WTC11 (cell line): ENCODE results near the gene UGT2B7. TPM values are rescaled to one million over a fixed set of nuclear protein-coding genes. Genes with fewer than 3 reads are reported as not detected.

ENCODE experiments used
- ATAC-seq: fragments of 200-7000 bp; cut with Tn5 transposase; 2 replicates; pipeline ENCODE4 v1.10.0; 2021; ENCODE audit warnings: mild to moderate bottlenecking, moderate library complexity
- CTCF ChIA-PET: fragments of 300-600 bp; sonication (Branson Sonifier 250); formaldehyde crosslinking; loops from one replicate; lab custom pipeline; 2021; ENCODE audit warnings: antibody characterized with exemption; lab: Charles Lee
- POLR2A ChIA-PET: fragments of 350-600 bp; sonication (Branson Sonifier 250); formaldehyde crosslinking; loops from one replicate; lab custom pipeline; 2021; ENCODE audit warnings: antibody characterized with exemption; lab: Charles Lee
- DNase-seq: peaks from one replicate; pipeline ENCODE4 v3.0.0; 2021; ENCODE audit warnings: low spot score
- H3K27ac Mint-ChIP-seq: 2 replicates; pipeline ENCODE4 v1.8.0; 2021; ENCODE audit warnings: mixed read lengths
- H3K27me3 Mint-ChIP-seq: 2 replicates; pipeline ENCODE4 v1.8.0; 2021; ENCODE audit warnings: low read depth, mild to moderate bottlenecking, moderate library complexity, mixed read lengths
- H3K36me3 Mint-ChIP-seq: 2 replicates; pipeline ENCODE4 v1.8.0; 2021; ENCODE audit warnings: mixed read lengths
- H3K4me1 Mint-ChIP-seq: 2 replicates; pipeline ENCODE4 v1.8.0; 2022; ENCODE audit warnings: mixed read lengths
- H3K4me3 Mint-ChIP-seq: 2 replicates; pipeline ENCODE4 v1.8.0; 2021; ENCODE audit warnings: mild to moderate bottlenecking, moderate library complexity, mixed read lengths
- H3K9me3 Mint-ChIP-seq: 2 replicates; pipeline ENCODE4 v1.8.0; 2021; ENCODE audit warnings: mixed read lengths
- CBFB ChIP-seq: sonication (generic); formaldehyde crosslinking; IDR thresholded peaks from 2 replicates; pipeline ENCODE4 v1.8.1; 2022; ENCODE audit warnings: mild to moderate bottlenecking, low read depth, missing genetic modification reagents
- ELF4 ChIP-seq: sonication (generic); formaldehyde crosslinking; IDR thresholded peaks from 2 replicates; pipeline ENCODE4 v1.8.1; 2022; ENCODE audit warnings: low read depth, mild to moderate bottlenecking, moderate library complexity, missing genetic modification reagents
- SMAD3 ChIP-seq: sonication (generic); formaldehyde crosslinking; IDR thresholded peaks from 2 replicates; pipeline ENCODE4 v1.8.0; 2022; ENCODE audit warnings: missing genetic modification reagents, mild to moderate bottlenecking, borderline replicate concordance
- SMAD4 ChIP-seq: sonication (generic); formaldehyde crosslinking; IDR thresholded peaks from 2 replicates; pipeline ENCODE4 v1.8.0; 2022; ENCODE audit warnings: mild to moderate bottlenecking, missing genetic modification reagents
- TEAD1 ChIP-seq: sonication (generic); formaldehyde crosslinking; IDR thresholded peaks from 2 replicates; pipeline ENCODE4 v1.8.0; 2022; ENCODE audit warnings: mild to moderate bottlenecking, missing genetic modification reagents
- ZNF138 ChIP-seq: sonication (generic); formaldehyde crosslinking; conservative IDR thresholded peaks from 2 replicates; pipeline ENCODE4 v1.8.1; 2022; ENCODE audit warnings: mild to moderate bottlenecking, moderate library complexity, missing genetic modification reagents
- total RNA-seq: library from RNA; stranded (reverse); gene quantifications from 3 replicates; pipeline ENCODE4 v1.2.3, GENCODE V29; 2021
- TF ChIP-seq, protein P1 (sequence below): sonication (generic); formaldehyde crosslinking; IDR thresholded peaks from 2 replicates; pipeline ENCODE4 v1.8.0; 2023; ENCODE audit warnings: missing genetic modification reagents, mild to moderate bottlenecking, borderline replicate concordance
- TF ChIP-seq, protein P2 (sequence below): sonication (generic); formaldehyde crosslinking; IDR thresholded peaks from 2 replicates; pipeline ENCODE4 v1.8.1; 2023; ENCODE audit warnings: mild to moderate bottlenecking, missing genetic modification reagents, moderate library complexity
- TF ChIP-seq, protein P3 (sequence below): fragments of 250-450 bp; sonication (Bioruptor Pico); IDR thresholded peaks from 2 replicates; pipeline ENCODE4 v1.9.0; 2021; ENCODE audit warnings: mild to moderate bottlenecking, borderline replicate concordance
- TF ChIP-seq, protein P4 (sequence below): sonication (generic); formaldehyde crosslinking; IDR thresholded peaks from 2 replicates; pipeline ENCODE4 v1.8.0; 2022; ENCODE audit warnings: mild to moderate bottlenecking, missing genetic modification reagents
- TF ChIP-seq, protein P5 (sequence below): sonication (generic); formaldehyde crosslinking; IDR thresholded peaks from 2 replicates; pipeline ENCODE4 v1.8.0; 2022; ENCODE audit warnings: mild to moderate bottlenecking, missing genetic modification reagents
- TF ChIP-seq, protein P6 (sequence below): fragments of 250-450 bp; sonication (Bioruptor Pico); IDR thresholded peaks from 2 replicates; pipeline ENCODE4 v1.8.0; 2021; ENCODE audit warnings: mild to moderate bottlenecking

UGT2B7 gene
- total RNA-seq, 1 experiment from 2014 or later = not detected

DNA sequence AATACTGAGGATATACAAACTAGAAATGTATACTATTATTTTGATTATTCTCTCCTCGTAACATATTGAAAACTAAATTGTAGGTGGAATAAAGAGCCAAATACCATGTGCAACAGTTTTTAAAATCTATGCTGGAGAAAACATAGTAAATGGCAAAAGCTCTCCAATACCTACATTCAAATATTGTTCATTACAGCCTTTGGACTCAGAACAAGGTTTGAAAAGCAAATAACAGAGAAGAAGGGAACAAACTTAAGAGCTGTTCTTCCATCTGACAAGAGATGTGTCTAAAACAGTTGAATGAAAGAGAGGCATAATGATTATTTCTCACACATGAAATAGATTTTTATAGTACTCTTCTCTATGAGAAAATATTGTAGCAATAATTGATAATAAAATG lies 25.0 kb upstream of the UGT2B7 start:
- H3K36me3 Mint-ChIP-seq = no peaks in the 10 kb centered on the region
- no peak for ATAC-seq

DNA sequence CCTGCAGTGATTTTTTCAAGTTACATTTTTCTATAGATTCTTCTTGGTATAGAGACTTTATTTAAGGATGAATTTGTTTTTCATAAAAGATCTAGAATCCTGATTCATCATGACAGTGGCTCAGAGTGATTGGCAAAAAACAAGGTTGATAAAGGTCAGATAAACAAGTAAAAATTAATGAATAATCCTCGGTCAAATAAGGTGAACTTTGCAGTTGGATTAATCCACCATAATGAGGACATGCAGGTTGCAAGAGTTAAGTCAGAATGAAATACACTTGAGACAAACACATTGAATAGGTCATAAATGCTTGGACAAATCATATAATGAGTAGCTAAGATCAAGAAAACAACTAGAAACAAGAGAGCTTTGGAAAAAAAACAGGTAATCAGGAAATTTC lies 22.9 kb upstream of the UGT2B7 start:
- Mint-ChIP-seq H3K9me3 (peaks cover 3% of the 10 kb centered on the region; the same call in 1 of the 2 replicates), H3K27ac (no peak overlapping the region), H3K4me3 (no peak overlapping the region), H3K27me3 (no peaks in the 10 kb centered on the region), H3K36me3 (no peaks in the 10 kb centered on the region), H3K4me1 (no peaks in the 10 kb centered on the region)
- DNase-seq = no peak
- ChIA-PET CTCF (interaction anchor here (1.0 kb wide), 1 partner anchor 13 kb away, joined by 3 read pairs; no protein-coding TSS in a partner anchor), POLR2A (no interaction called here)
- TF ChIP-seq, protein P1, sequence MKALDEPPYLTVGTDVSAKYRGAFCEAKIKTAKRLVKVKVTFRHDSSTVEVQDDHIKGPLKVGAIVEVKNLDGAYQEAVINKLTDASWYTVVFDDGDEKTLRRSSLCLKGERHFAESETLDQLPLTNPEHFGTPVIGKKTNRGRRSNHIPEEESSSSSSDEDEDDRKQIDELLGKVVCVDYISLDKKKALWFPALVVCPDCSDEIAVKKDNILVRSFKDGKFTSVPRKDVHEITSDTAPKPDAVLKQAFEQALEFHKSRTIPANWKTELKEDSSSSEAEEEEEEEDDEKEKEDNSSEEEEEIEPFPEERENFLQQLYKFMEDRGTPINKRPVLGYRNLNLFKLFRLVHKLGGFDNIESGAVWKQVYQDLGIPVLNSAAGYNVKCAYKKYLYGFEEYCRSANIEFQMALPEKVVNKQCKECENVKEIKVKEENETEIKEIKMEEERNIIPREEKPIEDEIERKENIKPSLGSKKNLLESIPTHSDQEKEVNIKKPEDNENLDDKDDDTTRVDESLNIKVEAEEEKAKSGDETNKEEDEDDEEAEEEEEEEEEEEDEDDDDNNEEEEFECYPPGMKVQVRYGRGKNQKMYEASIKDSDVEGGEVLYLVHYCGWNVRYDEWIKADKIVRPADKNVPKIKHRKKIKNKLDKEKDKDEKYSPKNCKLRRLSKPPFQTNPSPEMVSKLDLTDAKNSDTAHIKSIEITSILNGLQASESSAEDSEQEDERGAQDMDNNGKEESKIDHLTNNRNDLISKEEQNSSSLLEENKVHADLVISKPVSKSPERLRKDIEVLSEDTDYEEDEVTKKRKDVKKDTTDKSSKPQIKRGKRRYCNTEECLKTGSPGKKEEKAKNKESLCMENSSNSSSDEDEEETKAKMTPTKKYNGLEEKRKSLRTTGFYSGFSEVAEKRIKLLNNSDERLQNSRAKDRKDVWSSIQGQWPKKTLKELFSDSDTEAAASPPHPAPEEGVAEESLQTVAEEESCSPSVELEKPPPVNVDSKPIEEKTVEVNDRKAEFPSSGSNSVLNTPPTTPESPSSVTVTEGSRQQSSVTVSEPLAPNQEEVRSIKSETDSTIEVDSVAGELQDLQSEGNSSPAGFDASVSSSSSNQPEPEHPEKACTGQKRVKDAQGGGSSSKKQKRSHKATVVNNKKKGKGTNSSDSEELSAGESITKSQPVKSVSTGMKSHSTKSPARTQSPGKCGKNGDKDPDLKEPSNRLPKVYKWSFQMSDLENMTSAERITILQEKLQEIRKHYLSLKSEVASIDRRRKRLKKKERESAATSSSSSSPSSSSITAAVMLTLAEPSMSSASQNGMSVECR (CRISPR knock-in tag) = no peak
- TF ChIP-seq, protein P2, sequence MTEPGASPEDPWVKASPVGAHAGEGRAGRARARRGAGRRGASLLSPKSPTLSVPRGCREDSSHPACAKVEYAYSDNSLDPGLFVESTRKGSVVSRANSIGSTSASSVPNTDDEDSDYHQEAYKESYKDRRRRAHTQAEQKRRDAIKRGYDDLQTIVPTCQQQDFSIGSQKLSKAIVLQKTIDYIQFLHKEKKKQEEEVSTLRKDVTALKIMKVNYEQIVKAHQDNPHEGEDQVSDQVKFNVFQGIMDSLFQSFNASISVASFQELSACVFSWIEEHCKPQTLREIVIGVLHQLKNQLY = no peak
- TF ChIP-seq SMAD3 (CRISPR knock-in tag) = no peak
- no peak for TF ChIP-seq CBFB
- no peak for TF ChIP-seq TEAD1 (CRISPR knock-in tag)
- TF ChIP-seq, protein P3, sequence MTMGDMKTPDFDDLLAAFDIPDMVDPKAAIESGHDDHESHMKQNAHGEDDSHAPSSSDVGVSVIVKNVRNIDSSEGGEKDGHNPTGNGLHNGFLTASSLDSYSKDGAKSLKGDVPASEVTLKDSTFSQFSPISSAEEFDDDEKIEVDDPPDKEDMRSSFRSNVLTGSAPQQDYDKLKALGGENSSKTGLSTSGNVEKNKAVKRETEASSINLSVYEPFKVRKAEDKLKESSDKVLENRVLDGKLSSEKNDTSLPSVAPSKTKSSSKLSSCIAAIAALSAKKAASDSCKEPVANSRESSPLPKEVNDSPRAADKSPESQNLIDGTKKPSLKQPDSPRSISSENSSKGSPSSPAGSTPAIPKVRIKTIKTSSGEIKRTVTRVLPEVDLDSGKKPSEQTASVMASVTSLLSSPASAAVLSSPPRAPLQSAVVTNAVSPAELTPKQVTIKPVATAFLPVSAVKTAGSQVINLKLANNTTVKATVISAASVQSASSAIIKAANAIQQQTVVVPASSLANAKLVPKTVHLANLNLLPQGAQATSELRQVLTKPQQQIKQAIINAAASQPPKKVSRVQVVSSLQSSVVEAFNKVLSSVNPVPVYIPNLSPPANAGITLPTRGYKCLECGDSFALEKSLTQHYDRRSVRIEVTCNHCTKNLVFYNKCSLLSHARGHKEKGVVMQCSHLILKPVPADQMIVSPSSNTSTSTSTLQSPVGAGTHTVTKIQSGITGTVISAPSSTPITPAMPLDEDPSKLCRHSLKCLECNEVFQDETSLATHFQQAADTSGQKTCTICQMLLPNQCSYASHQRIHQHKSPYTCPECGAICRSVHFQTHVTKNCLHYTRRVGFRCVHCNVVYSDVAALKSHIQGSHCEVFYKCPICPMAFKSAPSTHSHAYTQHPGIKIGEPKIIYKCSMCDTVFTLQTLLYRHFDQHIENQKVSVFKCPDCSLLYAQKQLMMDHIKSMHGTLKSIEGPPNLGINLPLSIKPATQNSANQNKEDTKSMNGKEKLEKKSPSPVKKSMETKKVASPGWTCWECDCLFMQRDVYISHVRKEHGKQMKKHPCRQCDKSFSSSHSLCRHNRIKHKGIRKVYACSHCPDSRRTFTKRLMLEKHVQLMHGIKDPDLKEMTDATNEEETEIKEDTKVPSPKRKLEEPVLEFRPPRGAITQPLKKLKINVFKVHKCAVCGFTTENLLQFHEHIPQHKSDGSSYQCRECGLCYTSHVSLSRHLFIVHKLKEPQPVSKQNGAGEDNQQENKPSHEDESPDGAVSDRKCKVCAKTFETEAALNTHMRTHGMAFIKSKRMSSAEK (CRISPR knock-in tag) = no peak
- TF ChIP-seq, protein P4, sequence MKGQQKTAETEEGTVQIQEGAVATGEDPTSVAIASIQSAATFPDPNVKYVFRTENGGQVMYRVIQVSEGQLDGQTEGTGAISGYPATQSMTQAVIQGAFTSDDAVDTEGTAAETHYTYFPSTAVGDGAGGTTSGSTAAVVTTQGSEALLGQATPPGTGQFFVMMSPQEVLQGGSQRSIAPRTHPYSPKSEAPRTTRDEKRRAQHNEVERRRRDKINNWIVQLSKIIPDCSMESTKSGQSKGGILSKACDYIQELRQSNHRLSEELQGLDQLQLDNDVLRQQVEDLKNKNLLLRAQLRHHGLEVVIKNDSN (CRISPR knock-in tag) = no peak
- no peak for ATAC-seq

More for the DNA sequence above, 25.0 kb upstream of the UGT2B7 start:
- Mint-ChIP-seq H3K4me1 (peaks cover 6% of the 10 kb centered on the region), H3K27ac (no peak overlapping the region), H3K9me3 (no peaks in the 10 kb centered on the region)
- CTCF ChIA-PET = no interaction called here
- no peak for DNase-seq
- POLR2A ChIA-PET = no interaction called here
- TF ChIP-seq, protein P5, sequence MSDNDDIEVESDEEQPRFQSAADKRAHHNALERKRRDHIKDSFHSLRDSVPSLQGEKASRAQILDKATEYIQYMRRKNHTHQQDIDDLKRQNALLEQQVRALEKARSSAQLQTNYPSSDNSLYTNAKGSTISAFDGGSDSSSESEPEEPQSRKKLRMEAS = no peak
- TF ChIP-seq SMAD4 (CRISPR knock-in tag) = no peak
- TF ChIP-seq, protein P6, sequence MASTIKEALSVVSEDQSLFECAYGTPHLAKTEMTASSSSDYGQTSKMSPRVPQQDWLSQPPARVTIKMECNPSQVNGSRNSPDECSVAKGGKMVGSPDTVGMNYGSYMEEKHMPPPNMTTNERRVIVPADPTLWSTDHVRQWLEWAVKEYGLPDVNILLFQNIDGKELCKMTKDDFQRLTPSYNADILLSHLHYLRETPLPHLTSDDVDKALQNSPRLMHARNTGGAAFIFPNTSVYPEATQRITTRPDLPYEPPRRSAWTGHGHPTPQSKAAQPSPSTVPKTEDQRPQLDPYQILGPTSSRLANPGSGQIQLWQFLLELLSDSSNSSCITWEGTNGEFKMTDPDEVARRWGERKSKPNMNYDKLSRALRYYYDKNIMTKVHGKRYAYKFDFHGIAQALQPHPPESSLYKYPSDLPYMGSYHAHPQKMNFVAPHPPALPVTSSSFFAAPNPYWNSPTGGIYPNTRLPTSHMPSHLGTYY (CRISPR knock-in tag) = no peak
- TF ChIP-seq, protein P3 (CRISPR knock-in tag) = no peak
- no peak for TF ChIP-seq ELF4
- TF ChIP-seq ZNF138 = no peak
- no peak for TF ChIP-seq CBFB
- TF ChIP-seq, all 79 proteins: peak for 0
- Mint-ChIP-seq H3K27me3 (no peaks in the 10 kb centered on the region), H3K4me3 (no peak overlapping the region)
